K562 (cell line): ENCODE results near the gene SETD5. TPM values are rescaled to one million over a fixed set of nuclear protein-coding genes. Genes with fewer than 3 reads are reported as not detected.
A peak's percentile ranks its signal among the peaks of the same experiment; 100 is the strongest.

ENCODE experiments used
- BACH1 ChIP-seq: fragments of 200-800 bp; sonication (Bioruptor generic); IDR thresholded peaks from 2 replicates; pipeline ENCODE4 v1.6.1; 2016; ENCODE audit warnings: missing genetic modification characterization, missing compliant biosample characterization
- CHCHD3 ChIP-seq: fragments of 250-450 bp; sonication (Bioruptor Pico); IDR thresholded peaks from 2 replicates; pipeline ENCODE4 v2.1.2; 2022; ENCODE audit warnings: mild to moderate bottlenecking
- ETV5 ChIP-seq: sonication (generic); formaldehyde crosslinking; IDR thresholded peaks from 2 replicates; pipeline ENCODE4 v1.4.0; 2020; ENCODE audit warnings: low read depth, mild to moderate bottlenecking, missing genetic modification reagents
- GABPA ChIP-seq: fragments of 200-800 bp; sonication (Bioruptor generic); conservative IDR thresholded peaks from 2 replicates; pipeline ENCODE4 v1.6.1; 2016; ENCODE audit warnings: low read depth, missing genetic modification characterization, missing compliant biosample characterization
- GATAD2A ChIP-seq: fragments of 450-650 bp; IDR thresholded peaks from 2 replicates; pipeline ENCODE4 v1.6.1; 2017
- HMGN3 ChIP-seq: IDR thresholded peaks from 2 replicates; pipeline ENCODE4 v1.6.1; 2011; ENCODE audit warnings: borderline replicate concordance, low read depth, mild to moderate bottlenecking, mixed read lengths, low read length; ENCODE audit not compliant: insufficient read length; ENCODE audit errors: extremely low read depth
- JUNB ChIP-seq: fragments of 450-650 bp; formaldehyde crosslinking; conservative IDR thresholded peaks from 2 replicates; pipeline ENCODE4 v1.4.0; 2020; ENCODE audit warnings: mild to moderate bottlenecking
- MYBL2 ChIP-seq, 2 experiments: fragments of 450-650 bp in 1 of 2; sonication (generic) in 1 of 2; formaldehyde crosslinking in 1 of 2; IDR thresholded peaks; 2 replicates each; pipeline versions ENCODE4 v1.6.1 to v1.8.1; 2017 to 2022; ENCODE audit warnings: borderline replicate concordance in 1 of 2, inconsistent platforms in 1 of 2, low read depth in 1 of 2, mild to moderate bottlenecking in 1 of 2, missing genetic modification reagents in 1 of 2, moderate library complexity in 1 of 2
- OTX1 ChIP-seq: fragments of 450-650 bp; formaldehyde crosslinking; IDR thresholded peaks from 2 replicates; pipeline ENCODE4 v1.4.0; 2022; ENCODE audit warnings: mild to moderate bottlenecking
- PREB ChIP-seq: sonication (generic); formaldehyde crosslinking; IDR thresholded peaks from 2 replicates; pipeline ENCODE4 v1.8.1; 2023; ENCODE audit warnings: mild to moderate bottlenecking, missing genetic modification reagents
- RBFOX2 ChIP-seq: fragments of 200-400 bp; formaldehyde crosslinking; IDR thresholded peaks from 2 replicates; pipeline ENCODE4 v1.6.1; 2017; ENCODE audit warnings: low read depth, mild to moderate bottlenecking, low read length, moderate library complexity
- SAFB2 ChIP-seq: fragments of 200-400 bp; formaldehyde crosslinking; IDR thresholded peaks from 2 replicates; pipeline ENCODE4 v1.6.1; 2018; ENCODE audit warnings: borderline replicate concordance, low read length, low read depth, moderate library complexity; ENCODE audit not compliant: severe bottlenecking
- SOX6 ChIP-seq: fragments of 450-650 bp; IDR thresholded peaks from 2 replicates; pipeline ENCODE4 v1.6.1; 2014; ENCODE audit warnings: mild to moderate bottlenecking
- YY1 ChIP-seq, 3 experiments: IDR thresholded peaks; 2 replicates each; pipeline ENCODE4 v1.6.1; 2011; ENCODE audit warnings: low read length in 2 of 3, mild to moderate bottlenecking in 2 of 3, moderate library complexity in 2 of 3, borderline replicate concordance in 1 of 3, control low read depth in 1 of 3, low read depth in 1 of 3; ENCODE audit not compliant: insufficient read depth in 3 of 3, insufficient replicate concordance in 2 of 3, control insufficient read depth in 1 of 3, insufficient read length in 1 of 3; ENCODE audit errors: extremely low read depth in 1 of 3
- ZBTB12 ChIP-seq: fragments of 250-450 bp; sonication (Bioruptor Pico); IDR thresholded peaks from 2 replicates; pipeline ENCODE4 v1.4.0; 2020
- ZBTB33 ChIP-seq: sonication (generic); formaldehyde crosslinking; IDR thresholded peaks from 2 replicates; pipeline ENCODE4 v1.8.1; 2023; ENCODE audit warnings: mild to moderate bottlenecking, missing genetic modification reagents
- ZFP36 ChIP-seq: fragments of 150-350 bp; IDR thresholded peaks from 2 replicates; pipeline ENCODE4 v1.6.1; 2018; ENCODE audit warnings: low read length, low read depth; ENCODE audit not compliant: partially characterized antibody
- ZNF133 ChIP-seq: fragments of 250-450 bp; sonication (Bioruptor Pico); IDR thresholded peaks from 2 replicates; pipeline ENCODE4 v1.4.0; 2020; ENCODE audit warnings: mild to moderate bottlenecking
- ZNF175 ChIP-seq: fragments of 200-800 bp; sonication (Bioruptor generic); IDR thresholded peaks from 2 replicates; pipeline ENCODE4 v1.6.1; 2016; ENCODE audit warnings: low read depth, mild to moderate bottlenecking, missing genetic modification characterization, missing compliant biosample characterization
- ZNF280A ChIP-seq: fragments of 450-650 bp; IDR thresholded peaks from 2 replicates; pipeline ENCODE4 v1.6.1; 2018; ENCODE audit warnings: mild to moderate bottlenecking, low read depth; ENCODE audit not compliant: partially characterized antibody
- ZNF766 ChIP-seq: fragments of 200-800 bp; sonication (Bioruptor generic); conservative IDR thresholded peaks from 2 replicates; pipeline ENCODE4 v1.6.1; 2016; ENCODE audit warnings: missing genetic modification characterization, missing compliant biosample characterization
- polyA plus RNA-seq, 8 experiments: library from polyadenylated mRNA; depleted of rRNA in 4 of 8; stranded (reverse) in 5 of 8; unstranded in 3 of 8; fragments of >200 nt; fragmentation: Nextera tagmentation in 2 of 8; fragmentation: Illumina TruSeq in 1 of 8; extraction: Ambion mirVana in 2 of 8; extraction: Trizol in 1 of 8; gene quantifications; 2 replicates each; pipeline versions ENCODE4 v1.2.1 to v1.2.3, GENCODE V29; 2011 to 2014; ENCODE audit warnings: inconsistent platforms in 1 of 8, missing spikeins in 1 of 8
- total RNA-seq, 7 experiments: library from RNA; depleted of rRNA in 6 of 7; stranded (reverse); fragments of >200 nt in 6 of 7; fragmentation: Illumina TruSeq in 2 of 7; extraction: Trizol in 2 of 7; gene quantifications; 2 replicates each; pipeline versions ENCODE4 v1.2.1 to v1.2.3, GENCODE V29; 2011 to 2021; ENCODE audit warnings: low replicate concordance in 1 of 7

The SETD5 gene
- total and polyA plus RNA-seq, 9 of the 15 experiments (the other 6 are each of a cell fraction or from before 2014, with no cell fraction given): 20.8 to 135 (median 87.2) TPM

- no peak for TF ChIP-seq ZNF133 (CRISPR knock-in tag)
- TF ChIP-seq ZBTB33 (CRISPR knock-in tag): peak; percentile 78
- TF ChIP-seq BACH1 (tag): no peak
- no peak; the same call in 1 of the 2 replicates for TF ChIP-seq ETV5
- no peak for TF ChIP-seq GABPA
- peak; percentile 98 for TF ChIP-seq RBFOX2
- TF ChIP-seq PREB (CRISPR knock-in tag): 0 out of 2 replicates have a peak, but pooled peaks have one; percentile 35
- TF ChIP-seq ZNF175 (CRISPR knock-in tag): no peak
- TF ChIP-seq YY1 (IDR thresholded peaks at IDR 0.05; ENCODE audit: borderline replicate concordance in 1 of 3, control insufficient read depth in 1 of 3, extremely low read depth in 1 of 3, insufficient read depth in 3 of 3, insufficient read length in 1 of 3, insufficient replicate concordance in 2 of 3, low read depth in 1 of 3, low read length in 2 of 3): peak; percentile 62 to 91 (median 74)
- TF ChIP-seq CHCHD3 (CRISPR knock-in tag): 0 out of 2 replicates have a peak, but pooled peaks have one; percentile 15
- peak; percentile 74 for TF ChIP-seq ZBTB12 (CRISPR knock-in tag)
- TF ChIP-seq SOX6: peak; percentile 56
- no peak for TF ChIP-seq ZFP36
- no peak for TF ChIP-seq JUNB
- TF ChIP-seq MYBL2 (IDR thresholded peaks at IDR 0.05; ENCODE audit: low read depth): peak; percentile 49; the same call in 1 of the 2 replicates
- no peak for TF ChIP-seq MYBL2 (CRISPR knock-in tag; IDR thresholded peaks at IDR 0.05; ENCODE audit: borderline replicate concordance)
- TF ChIP-seq GATAD2A: peak; percentile 55; the same call in 1 of the 2 replicates
- no peak for TF ChIP-seq ZNF766 (CRISPR knock-in tag)
- TF ChIP-seq ZNF280A: no peak
- TF ChIP-seq OTX1 (CRISPR knock-in tag): peak; percentile 97
- TF ChIP-seq HMGN3: peak; percentile 95
- TF ChIP-seq SAFB2: no peak
Observed at GRCh38 chr3:9396632-9397331, 633 bp upstream of the SETD5 start (continued).
